GM21367 (cell line): ENCODE data around the gene PRPSAP1.
A peak's percentile ranks its signal among the peaks of the same experiment; 100 is the strongest.

Experiments
- ATAC-seq: cut with Tn5 transposase; IDR thresholded peaks from one replicate; pipeline ENCODE4 v1.9.1; 2021; ENCODE audit not compliant: unreplicated experiment

PRPSAP1 gene

GRCh38 chr17:76353599-76354316 lies at the start of gene PRPSAP1:
TSS of gene PRPSAP1 (minus strand) at chr17:76353916. CDS start at chr17:76353703, 213 bp downstream.
- ATAC-seq, result peak; percentile 75

GRCh38 chr17:76402711-76403110 lies 49.0 kb upstream of the PRPSAP1 start:
- no peak for ATAC-seq

- ATAC-seq, result no peak
Measured at GRCh38 chr17:76399175-76400172, 45.8 kb upstream of the PRPSAP1 start.

- ATAC-seq, result no peak
Measured at GRCh38 chr17:76398523-76399174, 44.9 kb upstream of the PRPSAP1 start.

GRCh38 chr17:76397687-76398522 lies 44.2 kb upstream of the PRPSAP1 start:
- ATAC-seq, result no peak

- no peak for ATAC-seq
Measured at GRCh38 chr17:76397184-76397583, 43.5 kb upstream of the PRPSAP1 start.

GRCh38 chr17:76395980-76396379 lies 42.3 kb upstream of the PRPSAP1 start:
- ATAC-seq, result no peak

GRCh38 chr17:76394166-76394565 lies 40.5 kb upstream of the PRPSAP1 start:
- no peak for ATAC-seq

GRCh38 chr17:76391200-76391715 lies 37.5 kb upstream of the PRPSAP1 start:
- no peak for ATAC-seq

- no peak for ATAC-seq
Measured at GRCh38 chr17:76390003-76390421, 36.3 kb upstream of the PRPSAP1 start.

- no peak for ATAC-seq
Measured at GRCh38 chr17:76388966-76389888, 35.5 kb upstream of the PRPSAP1 start.

GRCh38 chr17:76386966-76387765 lies 33.5 kb upstream of the PRPSAP1 start:
- no peak for ATAC-seq

- ATAC-seq, result no peak
Measured at GRCh38 chr17:76385892-76386786, 32.4 kb upstream of the PRPSAP1 start.

- ATAC-seq, result no peak
Measured at GRCh38 chr17:76384987-76385891, 31.5 kb upstream of the PRPSAP1 start.

GRCh38 chr17:76384222-76384986 lies 30.7 kb upstream of the PRPSAP1 start, which contains the start of gene SPHK1:
TSS of gene SPHK1 (plus strand) at chr17:76384609. CDS start at chr17:76385645, 1,036 bp downstream.
- ATAC-seq, result no peak
